Vagina (tissue), 2 donors: Measurements from ENCODE around the gene TMC3. TPM values are rescaled to one million over a fixed set of nuclear protein-coding genes. Genes with fewer than 3 reads are reported as not detected.

Experiments used
- DNase-seq, 2 donors: peaks; one replicate each; pipeline ENCODE4 v3.0.0-alpha.2; 2017; ENCODE audit errors: extremely low spot score in 2 of 2
- H3K27ac ChIP-seq: fragments of 200-600 bp; sonication (generic); one replicate; pipeline ENCODE4 v1.5.1; 2019
- H3K27me3 ChIP-seq: fragments of 200-600 bp; sonication (generic); one replicate; pipeline ENCODE4 v1.5.1; 2019
- H3K36me3 ChIP-seq, 2 donors: fragments of 200-600 bp; sonication (generic); one replicate each; pipeline ENCODE4 v1.5.1; 2017 to 2019
- H3K4me1 ChIP-seq: fragments of 200-600 bp; sonication (generic); one replicate; pipeline ENCODE4 v1.5.1; 2019
- H3K4me3 ChIP-seq, 2 donors: fragments of 200-600 bp; sonication (generic); 1 replicate in 1 of 2; 2 replicates in 1 of 2; pipeline ENCODE4 v1.5.1; 2016 to 2019
- H3K9me3 ChIP-seq: fragments of 200-600 bp; sonication (generic); one replicate; pipeline ENCODE4 v1.5.1; 2019
- CTCF ChIP-seq, 3 experiments: fragments of 450-650 bp in 2 of 3; fragments of 200-600 bp in 1 of 3; sonication (generic) in 1 of 3; IDR thresholded peaks; one replicate each; pipeline ENCODE4 v1.5.1; 2017 to 2019; ENCODE audit warnings: antibody characterized with exemption in 3 of 3, mild to moderate bottlenecking in 2 of 3, moderate library complexity in 2 of 3
- POLR2A ChIP-seq, 2 donors: fragments of 450-650 bp; IDR thresholded peaks; one replicate each; pipeline ENCODE4 v1.6.1; 2017; ENCODE audit warnings: antibody characterized with exemption in 2 of 2, mild to moderate bottlenecking in 2 of 2, moderate library complexity in 2 of 2
- POLR2AphosphoS5 ChIP-seq, 2 donors: sonication (generic); formaldehyde crosslinking; IDR thresholded peaks; one replicate each; pipeline ENCODE4 v1.9.0; 2017; ENCODE audit warnings: antibody characterized with exemption in 2 of 2, mild to moderate bottlenecking in 2 of 2, low read depth in 1 of 2; ENCODE audit not compliant: insufficient read depth in 1 of 2
- intact Hi-C: fragments of 100-400 bp; cut with DNase I; formaldehyde crosslinking; loops from one replicate; pipeline ENCODE4 v1.15.1; 2023
- total RNA-seq: library from RNA; depleted of rRNA; stranded (reverse); fragments of >200 nt; gene quantifications from one replicate; pipeline ENCODE4 v1.2.3, GENCODE V29; 2016

TMC3 gene
- total RNA-seq, 1 donor from 2014 or later: 2.7 TPM

- no peak overlapping the region for H3K27ac ChIP-seq
- H3K27me3 ChIP-seq: no peaks in the 10 kb centered on the region
- DNase-seq: no peak
- no peaks in the 10 kb centered on the region for H3K9me3 ChIP-seq
- H3K4me1 ChIP-seq: peaks cover 9% of the 10 kb centered on the region
- H3K4me3 ChIP-seq: no peak overlapping the region
- intact Hi-C loops: no loop called here
- no peaks in the 10 kb centered on the region for H3K36me3 ChIP-seq
- TF ChIP-seq POLR2A (IDR thresholded peaks at IDR 0.05) (no peak), CTCF (IDR thresholded peaks at IDR 0.05) (no peak), POLR2AphosphoS5 (IDR thresholded peaks at IDR 0.05; ENCODE audit: insufficient read depth in 1 of 2, low read depth in 1 of 2) (no peak)
These were observed 17.6 kb upstream of the TMC3 start for GRCh38 chr15:81391657-81392056.

- TF ChIP-seq POLR2AphosphoS5 (IDR thresholded peaks at IDR 0.05; ENCODE audit: insufficient read depth in 1 of 2, low read depth in 1 of 2) (no peak), CTCF (IDR thresholded peaks at IDR 0.05) (no peak), POLR2A (IDR thresholded peaks at IDR 0.05) (no peak)
- DNase-seq: no peak
These were observed 14.4 kb upstream of the TMC3 start for GRCh38 chr15:81388436-81388770.

GRCh38 chr15:81387621-81388435 is 13.8 kb upstream of the TMC3 start:
- no peaks in the 10 kb centered on the region for H3K27me3 ChIP-seq
- TF ChIP-seq POLR2AphosphoS5 (IDR thresholded peaks at IDR 0.05; ENCODE audit: insufficient read depth in 1 of 2, low read depth in 1 of 2) (no peak), POLR2A (IDR thresholded peaks at IDR 0.05) (no peak), CTCF (IDR thresholded peaks at IDR 0.05) (no peak)
- peaks cover 9% of the 10 kb centered on the region for H3K4me1 ChIP-seq
- H3K4me3 ChIP-seq: no peak overlapping the region
- DNase-seq: no peak
- intact Hi-C loops: no loop called here
- peak overlapping the region; percentile 37 for H3K27ac ChIP-seq
- H3K9me3 ChIP-seq: no peaks in the 10 kb centered on the region
- no peaks in the 10 kb centered on the region for H3K36me3 ChIP-seq

More at GRCh38 chr15:81388436-81388770, 14.4 kb upstream of the TMC3 start:
- H3K9me3 ChIP-seq: no peaks in the 10 kb centered on the region
- H3K36me3 ChIP-seq: no peaks in the 10 kb centered on the region
- H3K27me3 ChIP-seq: no peaks in the 10 kb centered on the region
- H3K4me3 ChIP-seq: no peak overlapping the region
- intact Hi-C loops: no loop called here
- peaks cover 9% of the 10 kb centered on the region for H3K4me1 ChIP-seq
- peak overlapping the region; percentile 37 for H3K27ac ChIP-seq

- intact Hi-C loops: no loop called here
- H3K36me3 ChIP-seq: no peaks in the 10 kb centered on the region
- no peak overlapping the region for H3K27ac ChIP-seq
- H3K9me3 ChIP-seq: no peaks in the 10 kb centered on the region
- no peak for DNase-seq
- no peak for TF ChIP-seq CTCF (IDR thresholded peaks at IDR 0.05)
- TF ChIP-seq POLR2AphosphoS5 (IDR thresholded peaks at IDR 0.05; ENCODE audit: insufficient read depth in 1 of 2, low read depth in 1 of 2): no peak
- TF ChIP-seq POLR2A (IDR thresholded peaks at IDR 0.05): no peak
- no peaks in the 10 kb centered on the region for H3K27me3 ChIP-seq
- no peak overlapping the region for H3K4me3 ChIP-seq
- H3K4me1 ChIP-seq: peaks cover 9% of the 10 kb centered on the region
These were observed 12.9 kb upstream of the TMC3 start for GRCh38 chr15:81386947-81387346.

- TF ChIP-seq CTCF (IDR thresholded peaks at IDR 0.05) (no peak), POLR2AphosphoS5 (IDR thresholded peaks at IDR 0.05; ENCODE audit: insufficient read depth in 1 of 2, low read depth in 1 of 2) (no peak), POLR2A (IDR thresholded peaks at IDR 0.05) (no peak)
- Histone ChIP-seq H3K36me3 (no peaks in the 10 kb centered on the region), H3K9me3 (no peaks in the 10 kb centered on the region), H3K4me1 (peaks cover 9% of the 10 kb centered on the region), H3K4me3 (no peak overlapping the region), H3K27me3 (no peaks in the 10 kb centered on the region), H3K27ac (no peak overlapping the region)
- no peak for DNase-seq
- intact Hi-C loops: no loop called here
These were observed 11.7 kb upstream of the TMC3 start for GRCh38 chr15:81385721-81386076.
